ENCODE results near the gene NFIB. TPM values are rescaled to one million over a fixed set of nuclear protein-coding genes. Genes with fewer than 3 reads are reported as not detected.

Gene NFIB
- polyA plus RNA-seq, 2 of the 4 experiments (the other 2 are of a cell fraction), result 10.7 to 21.7 TPM

- Histone ChIP-seq H3K4me3 (peak overlapping the region; percentile 32; the same call in 2 of the 3 replicates), H3K4me1 (peaks cover 36% of the 10 kb centered on the region), H3K27ac (peak overlapping the region; percentile 81 to 82), H3K4me2 (peak overlapping the region; percentile 82), H3K9me3 (no peaks in the 10 kb centered on the region)
- ChIA-PET CTCF (interaction anchor here (1.2 kb wide), 1 partner anchor 251 kb away, joined by 3 read pairs; no protein-coding TSS in a partner anchor), POLR2A (interaction anchor here (1.0 kb wide), 1 partner anchor 218 kb away, joined by 3 read pairs; the partner anchor contains the start of gene NFIB)
- WGBS (ENCODE audit: missing lambda C conversion rate), result 2% methylated on average over 15 of the region's 15 CpGs
- TF ChIP-seq NPAS2 (CRISPR knock-in tag; IDR thresholded peaks at IDR 0.05; ENCODE audit: borderline replicate concordance) (no peak), HDAC2 (IDR thresholded peaks at IDR 0.05) (no peak), EHMT2 (IDR thresholded peaks at IDR 0.05; ENCODE audit: low read depth) (no peak), CBX2 (IDR thresholded peaks at IDR 0.05; ENCODE audit: borderline replicate concordance, low read depth) (no peak), HOXB5 (CRISPR knock-in tag; IDR thresholded peaks at IDR 0.05) (no peak), EHF (CRISPR knock-in tag; IDR thresholded peaks at IDR 0.05) (no peak), FOSL2 (IDR thresholded peaks at IDR 0.05) (no peak), FOSL2 (CRISPR knock-in tag; IDR thresholded peaks at IDR 0.05) (no peak), PHF8 (IDR thresholded peaks at IDR 0.05; ENCODE audit: borderline replicate concordance, low read depth) (no peak), HOXB13 (CRISPR knock-in tag; IDR thresholded peaks at IDR 0.05; ENCODE audit: low read depth) (no peak), CEBPB (IDR thresholded peaks at IDR 0.05) (peak in 1 of 2 experiments; percentile 33; a peak in 1 of 4 replicates), ESRRA (IDR thresholded peaks at IDR 0.05; ENCODE audit: borderline replicate concordance, low read length) (no peak)
- TF ChIP-seq, protein P1, sequence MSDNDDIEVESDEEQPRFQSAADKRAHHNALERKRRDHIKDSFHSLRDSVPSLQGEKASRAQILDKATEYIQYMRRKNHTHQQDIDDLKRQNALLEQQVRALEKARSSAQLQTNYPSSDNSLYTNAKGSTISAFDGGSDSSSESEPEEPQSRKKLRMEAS (IDR thresholded peaks at IDR 0.05), result peak; percentile 26; the same call in 1 of the 2 replicates
- TF ChIP-seq, protein P2, sequence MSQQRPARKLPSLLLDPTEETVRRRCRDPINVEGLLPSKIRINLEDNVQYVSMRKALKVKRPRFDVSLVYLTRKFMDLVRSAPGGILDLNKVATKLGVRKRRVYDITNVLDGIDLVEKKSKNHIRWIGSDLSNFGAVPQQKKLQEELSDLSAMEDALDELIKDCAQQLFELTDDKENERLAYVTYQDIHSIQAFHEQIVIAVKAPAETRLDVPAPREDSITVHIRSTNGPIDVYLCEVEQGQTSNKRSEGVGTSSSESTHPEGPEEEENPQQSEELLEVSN (IDR thresholded peaks at IDR 0.05; ENCODE audit: borderline replicate concordance, low read depth), result no peak
- TF ChIP-seq, protein P3, sequence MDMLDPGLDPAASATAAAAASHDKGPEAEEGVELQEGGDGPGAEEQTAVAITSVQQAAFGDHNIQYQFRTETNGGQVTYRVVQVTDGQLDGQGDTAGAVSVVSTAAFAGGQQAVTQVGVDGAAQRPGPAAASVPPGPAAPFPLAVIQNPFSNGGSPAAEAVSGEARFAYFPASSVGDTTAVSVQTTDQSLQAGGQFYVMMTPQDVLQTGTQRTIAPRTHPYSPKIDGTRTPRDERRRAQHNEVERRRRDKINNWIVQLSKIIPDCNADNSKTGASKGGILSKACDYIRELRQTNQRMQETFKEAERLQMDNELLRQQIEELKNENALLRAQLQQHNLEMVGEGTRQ (IDR thresholded peaks at IDR 0.05), result no peak
- DNase-seq (ENCODE audit: low read depth in 1 of 2, low spot score in 1 of 2) (peak; percentile 13 to 82), ATAC-seq (peak; percentile 79 to 85), FAIRE-seq (peak; percentile 81)
Measured at GRCh38 chr9:14096258-14096922, 217.6 kb downstream of the NFIB start.

DNA sequence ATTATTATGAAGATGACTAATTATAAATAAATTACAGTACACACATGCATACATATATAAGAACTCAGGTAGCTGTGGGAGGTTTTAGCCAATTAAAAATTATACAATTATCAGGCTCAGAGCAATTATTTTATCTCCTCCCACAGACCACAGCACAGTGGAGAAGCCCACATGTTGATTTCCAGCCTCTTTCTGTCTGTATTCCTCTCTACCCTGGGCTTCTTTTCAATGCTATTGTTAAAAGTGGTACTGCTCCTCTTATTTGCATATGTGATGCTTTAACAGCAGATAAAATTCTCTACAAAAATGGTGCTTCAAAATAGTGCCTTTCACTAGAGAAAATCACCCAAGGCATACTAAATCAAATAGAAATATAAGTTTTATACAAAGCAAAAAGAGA, 218.7 kb downstream of the NFIB start:
- ATAC-seq, result no peak
- Histone ChIP-seq H3K27ac (peak overlapping the region in 1 of 2 experiments; percentile 81; a peak in 1 of 6 replicates), H3K4me3 (no peak overlapping the region), H3K4me1 (peaks cover 36% of the 10 kb centered on the region), H3K9me3 (no peaks in the 10 kb centered on the region), H3K4me2 (peak overlapping the region; percentile 82)
- POLR2A ChIA-PET, result no interaction called here
- CTCF ChIA-PET, result interaction anchor here (0.6 to 1.2 kb wide), 2 partner anchors 252 to 276 kb away, joined by 3 read pairs; no protein-coding TSS in a partner anchor
- DNase-seq (ENCODE audit: low read depth in 1 of 2, low spot score in 1 of 2), result no peak
- no peak for FAIRE-seq
- TF ChIP-seq JUN (IDR thresholded peaks at IDR 0.05) (no peak), FOSB (CRISPR knock-in tag; IDR thresholded peaks at IDR 0.05) (no peak), ESRRA (IDR thresholded peaks at IDR 0.05; ENCODE audit: borderline replicate concordance, low read length) (no peak), KDM5A (IDR thresholded peaks at IDR 0.05) (no peak)
- TF ChIP-seq, protein P1 (IDR thresholded peaks at IDR 0.05), result no peak
- TF ChIP-seq, protein P4, sequence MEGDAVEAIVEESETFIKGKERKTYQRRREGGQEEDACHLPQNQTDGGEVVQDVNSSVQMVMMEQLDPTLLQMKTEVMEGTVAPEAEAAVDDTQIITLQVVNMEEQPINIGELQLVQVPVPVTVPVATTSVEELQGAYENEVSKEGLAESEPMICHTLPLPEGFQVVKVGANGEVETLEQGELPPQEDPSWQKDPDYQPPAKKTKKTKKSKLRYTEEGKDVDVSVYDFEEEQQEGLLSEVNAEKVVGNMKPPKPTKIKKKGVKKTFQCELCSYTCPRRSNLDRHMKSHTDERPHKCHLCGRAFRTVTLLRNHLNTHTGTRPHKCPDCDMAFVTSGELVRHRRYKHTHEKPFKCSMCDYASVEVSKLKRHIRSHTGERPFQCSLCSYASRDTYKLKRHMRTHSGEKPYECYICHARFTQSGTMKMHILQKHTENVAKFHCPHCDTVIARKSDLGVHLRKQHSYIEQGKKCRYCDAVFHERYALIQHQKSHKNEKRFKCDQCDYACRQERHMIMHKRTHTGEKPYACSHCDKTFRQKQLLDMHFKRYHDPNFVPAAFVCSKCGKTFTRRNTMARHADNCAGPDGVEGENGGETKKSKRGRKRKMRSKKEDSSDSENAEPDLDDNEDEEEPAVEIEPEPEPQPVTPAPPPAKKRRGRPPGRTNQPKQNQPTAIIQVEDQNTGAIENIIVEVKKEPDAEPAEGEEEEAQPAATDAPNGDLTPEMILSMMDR (IDR thresholded peaks at IDR 0.05), result no peak

- ATAC-seq (no peak), DNase-seq (ENCODE audit: low read depth in 1 of 2, low spot score in 1 of 2) (no peak), FAIRE-seq (no peak)
- ChIA-PET CTCF (no interaction called here), POLR2A (no interaction called here)
- H3K4me2 ChIP-seq, result no peak overlapping the region
- WGBS (ENCODE audit: missing lambda C conversion rate), result 92% methylated on average over 5 of the region's 5 CpGs
- peaks cover 36% of the 10 kb centered on the region for H3K4me1 ChIP-seq
- H3K27ac ChIP-seq, result no peak overlapping the region; a peak in 1 of 6 replicates
- no peak overlapping the region for H3K4me3 ChIP-seq
- no peaks in the 10 kb centered on the region for H3K9me3 ChIP-seq
- TF ChIP-seq HEYL (CRISPR knock-in tag; IDR thresholded peaks at IDR 0.05), result no peak
- TF ChIP-seq ZSCAN20 (CRISPR knock-in tag; IDR thresholded peaks at IDR 0.05), result no peak
- TF ChIP-seq NR3C1 (IDR thresholded peaks at IDR 0.05), result no peak
- no peak for TF ChIP-seq RNF2 (IDR thresholded peaks at IDR 0.05; ENCODE audit: borderline replicate concordance, low read depth)
- no peak for TF ChIP-seq JUNB (IDR thresholded peaks at IDR 0.05)
- TF ChIP-seq RCOR1 (IDR thresholded peaks at IDR 0.05; ENCODE audit: low read depth, low read length), result no peak
- TF ChIP-seq, protein P5, sequence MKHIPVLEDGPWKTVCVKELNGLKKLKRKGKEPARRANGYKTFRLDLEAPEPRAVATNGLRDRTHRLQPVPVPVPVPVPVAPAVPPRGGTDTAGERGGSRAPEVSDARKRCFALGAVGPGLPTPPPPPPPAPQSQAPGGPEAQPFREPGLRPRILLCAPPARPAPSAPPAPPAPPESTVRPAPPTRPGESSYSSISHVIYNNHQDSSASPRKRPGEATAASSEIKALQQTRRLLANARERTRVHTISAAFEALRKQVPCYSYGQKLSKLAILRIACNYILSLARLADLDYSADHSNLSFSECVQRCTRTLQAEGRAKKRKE (CRISPR knock-in tag; IDR thresholded peaks at IDR 0.05; ENCODE audit: low read depth), result no peak
- TF ChIP-seq, protein P1 (IDR thresholded peaks at IDR 0.05), result no peak
- no peak for TF ChIP-seq HOXA7 (CRISPR knock-in tag; IDR thresholded peaks at IDR 0.05)
- TF ChIP-seq, protein P6, sequence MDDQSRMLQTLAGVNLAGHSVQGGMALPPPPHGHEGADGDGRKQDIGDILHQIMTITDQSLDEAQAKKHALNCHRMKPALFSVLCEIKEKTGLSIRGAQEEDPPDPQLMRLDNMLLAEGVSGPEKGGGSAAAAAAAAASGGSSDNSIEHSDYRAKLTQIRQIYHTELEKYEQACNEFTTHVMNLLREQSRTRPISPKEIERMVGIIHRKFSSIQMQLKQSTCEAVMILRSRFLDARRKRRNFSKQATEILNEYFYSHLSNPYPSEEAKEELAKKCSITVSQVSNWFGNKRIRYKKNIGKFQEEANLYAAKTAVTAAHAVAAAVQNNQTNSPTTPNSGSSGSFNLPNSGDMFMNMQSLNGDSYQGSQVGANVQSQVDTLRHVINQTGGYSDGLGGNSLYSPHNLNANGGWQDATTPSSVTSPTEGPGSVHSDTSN (IDR thresholded peaks at IDR 0.05), result no peak
- TF ChIP-seq CHD2 (IDR thresholded peaks at IDR 0.05; ENCODE audit: low read length, partially characterized antibody), result no peak
- TF ChIP-seq CEBPB (IDR thresholded peaks at IDR 0.05), result no peak
Measured at GRCh38 chr9:14094491-14094890, 219.4 kb downstream of the NFIB start.

Measured in A549 (cell line).